ENCODE data around the gene TUT7.

Gene TUT7

GRCh38 chr9:86351880-86352279 lies 2.3 kb downstream of the TUT7 start:
- Histone ChIP-seq H3K36me3 (ENCODE audit: control insufficient read depth, insufficient read depth, low read length) (no peaks in the 10 kb centered on the region; the same call in 1 of the 2 replicates), H3K4me3 (replicated peaks; ENCODE audit: low read depth, low read length) (peak overlapping the region; percentile 75), H3K27me3 (replicated peaks; ENCODE audit: control insufficient read depth, insufficient read depth, low read length) (no peaks in the 10 kb centered on the region)
- no peak for DNase-seq (ENCODE audit: extremely low read depth, insufficient read length)
- TF ChIP-seq, protein P1, sequence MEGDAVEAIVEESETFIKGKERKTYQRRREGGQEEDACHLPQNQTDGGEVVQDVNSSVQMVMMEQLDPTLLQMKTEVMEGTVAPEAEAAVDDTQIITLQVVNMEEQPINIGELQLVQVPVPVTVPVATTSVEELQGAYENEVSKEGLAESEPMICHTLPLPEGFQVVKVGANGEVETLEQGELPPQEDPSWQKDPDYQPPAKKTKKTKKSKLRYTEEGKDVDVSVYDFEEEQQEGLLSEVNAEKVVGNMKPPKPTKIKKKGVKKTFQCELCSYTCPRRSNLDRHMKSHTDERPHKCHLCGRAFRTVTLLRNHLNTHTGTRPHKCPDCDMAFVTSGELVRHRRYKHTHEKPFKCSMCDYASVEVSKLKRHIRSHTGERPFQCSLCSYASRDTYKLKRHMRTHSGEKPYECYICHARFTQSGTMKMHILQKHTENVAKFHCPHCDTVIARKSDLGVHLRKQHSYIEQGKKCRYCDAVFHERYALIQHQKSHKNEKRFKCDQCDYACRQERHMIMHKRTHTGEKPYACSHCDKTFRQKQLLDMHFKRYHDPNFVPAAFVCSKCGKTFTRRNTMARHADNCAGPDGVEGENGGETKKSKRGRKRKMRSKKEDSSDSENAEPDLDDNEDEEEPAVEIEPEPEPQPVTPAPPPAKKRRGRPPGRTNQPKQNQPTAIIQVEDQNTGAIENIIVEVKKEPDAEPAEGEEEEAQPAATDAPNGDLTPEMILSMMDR (IDR thresholded peaks at IDR 0.05; ENCODE audit: insufficient read depth, low read length, poor library complexity, severe bottlenecking): no peak

GRCh38 chr9:86350006-86350760 lies 4.0 kb downstream of the TUT7 start:
- Histone ChIP-seq H3K27me3 (replicated peaks; ENCODE audit: control insufficient read depth, insufficient read depth, low read length) (no peaks in the 10 kb centered on the region), H3K4me3 (replicated peaks; ENCODE audit: low read depth, low read length) (peak overlapping the region; percentile 75), H3K36me3 (ENCODE audit: control insufficient read depth, insufficient read depth, low read length) (peaks cover 1% of the 10 kb centered on the region; the same call in 1 of the 2 replicates)
- TF ChIP-seq, protein P1 (IDR thresholded peaks at IDR 0.05; ENCODE audit: insufficient read depth, low read length, poor library complexity, severe bottlenecking): no peak
- DNase-seq (ENCODE audit: extremely low read depth, insufficient read length): no peak

- Histone ChIP-seq H3K4me3 (replicated peaks; ENCODE audit: low read depth, low read length) (no peak overlapping the region), H3K27me3 (replicated peaks; ENCODE audit: control insufficient read depth, insufficient read depth, low read length) (no peaks in the 10 kb centered on the region), H3K36me3 (ENCODE audit: control insufficient read depth, insufficient read depth, low read length) (peaks cover 2% of the 10 kb centered on the region; the same call in 1 of the 2 replicates)
- TF ChIP-seq, protein P1 (IDR thresholded peaks at IDR 0.05; ENCODE audit: insufficient read depth, low read length, poor library complexity, severe bottlenecking): no peak
- no peak for DNase-seq (ENCODE audit: extremely low read depth, insufficient read length)
Measured at GRCh38 chr9:86349271-86349670, 4.9 kb downstream of the TUT7 start.

DNA sequence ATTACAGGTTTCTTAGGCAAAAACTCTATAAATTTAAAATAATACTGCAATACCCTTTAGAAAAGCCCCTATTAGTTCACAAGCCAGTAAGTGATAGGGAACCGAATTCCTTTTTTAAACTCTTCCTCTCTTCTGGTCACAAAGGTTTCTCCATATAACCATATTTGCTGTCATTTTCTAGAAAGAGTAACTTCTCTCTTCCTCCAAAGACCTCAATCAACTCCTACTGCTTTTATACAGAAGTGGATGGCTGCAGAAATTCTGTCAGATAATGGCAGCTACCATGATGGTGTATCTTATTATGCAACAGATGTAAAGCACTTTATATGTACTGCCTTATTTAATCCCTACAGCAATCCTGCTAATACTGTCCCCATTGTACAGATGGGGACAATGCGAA lies 6.2 kb downstream of the TUT7 start:
- no peak for DNase-seq (ENCODE audit: extremely low read depth, insufficient read length)

GRCh38 chr9:86344818-86345217 lies 9.4 kb downstream of the TUT7 start:
- no peak overlapping the region for H3K4me3 ChIP-seq (replicated peaks; ENCODE audit: low read depth, low read length)
- H3K36me3 ChIP-seq (ENCODE audit: control insufficient read depth, insufficient read depth, low read length): peaks cover 4% of the 10 kb centered on the region
- DNase-seq (ENCODE audit: extremely low read depth, insufficient read length): no peak
- H3K27me3 ChIP-seq (replicated peaks; ENCODE audit: control insufficient read depth, insufficient read depth, low read length): no peaks in the 10 kb centered on the region
- TF ChIP-seq, protein P1 (IDR thresholded peaks at IDR 0.05; ENCODE audit: insufficient read depth, low read length, poor library complexity, severe bottlenecking): no peak

More for the DNA sequence above, 6.2 kb downstream of the TUT7 start:
- no peaks in the 10 kb centered on the region for H3K27me3 ChIP-seq (replicated peaks; ENCODE audit: control insufficient read depth, insufficient read depth, low read length)
- peaks cover 2% of the 10 kb centered on the region; the same call in 1 of the 2 replicates for H3K36me3 ChIP-seq (ENCODE audit: control insufficient read depth, insufficient read depth, low read length)
- H3K4me3 ChIP-seq (replicated peaks; ENCODE audit: low read depth, low read length): no peak overlapping the region
- TF ChIP-seq, protein P1 (IDR thresholded peaks at IDR 0.05; ENCODE audit: insufficient read depth, low read length, poor library complexity, severe bottlenecking): no peak
